Trophoblast cell (in vitro differentiated cells and primary cell): ENCODE data around the gene PJA1.
A peak's percentile ranks its signal among the peaks of the same experiment; 100 is the strongest.

ENCODE experiments used
- DNase-seq, 2 donors: peaks; one replicate each; pipeline ENCODE4 v3.0.0-alpha.2; 2016
- H2AFZ ChIP-seq: 2 replicates; pipeline ENCODE4 v1.6.1; 2013; ENCODE audit warnings: low read length, moderate library complexity, mild to moderate bottlenecking; ENCODE audit not compliant: insufficient read depth, poor library complexity
- H2AK5ac ChIP-seq: 2 replicates; pipeline ENCODE4 v1.6.1; 2013; ENCODE audit warnings: mild to moderate bottlenecking, low read length
- H2BK120ac ChIP-seq: 2 replicates; pipeline ENCODE4 v1.6.1; 2013; ENCODE audit warnings: low read length, mild to moderate bottlenecking, moderate library complexity; ENCODE audit not compliant: insufficient read depth, poor library complexity
- H2BK12ac ChIP-seq: 2 replicates; pipeline ENCODE4 v1.6.1; 2013; ENCODE audit warnings: mild to moderate bottlenecking, low read length, moderate library complexity
- H2BK5ac ChIP-seq: 2 replicates; pipeline ENCODE4 v1.6.1; 2013; ENCODE audit warnings: low read length, low read depth, moderate library complexity, mild to moderate bottlenecking; ENCODE audit not compliant: poor library complexity
- H3K14ac ChIP-seq: 2 replicates; pipeline ENCODE4 v1.6.1; 2013; ENCODE audit warnings: mild to moderate bottlenecking, low read length
- H3K18ac ChIP-seq: 2 replicates; pipeline ENCODE4 v1.6.1; 2013; ENCODE audit warnings: mild to moderate bottlenecking, low read length
- H3K23ac ChIP-seq: 2 replicates; pipeline ENCODE4 v1.6.1; 2013; ENCODE audit warnings: low read length
- H3K27ac ChIP-seq: 2 replicates; pipeline ENCODE4 v1.5.1; 2013; ENCODE audit warnings: low read depth, mild to moderate bottlenecking, inconsistent platforms, low read length, moderate library complexity
- H3K27me3 ChIP-seq: 2 replicates; pipeline ENCODE4 v1.6.1; 2013; ENCODE audit warnings: inconsistent platforms, mild to moderate bottlenecking, low read length, moderate library complexity; ENCODE audit not compliant: insufficient read depth
- H3K36me3 ChIP-seq, 2 experiments: 1 replicate in 1 of 2; 2 replicates in 1 of 2; pipeline ENCODE4 v1.6.1; 2013; ENCODE audit warnings: low read length in 2 of 2, mild to moderate bottlenecking in 2 of 2, moderate library complexity in 1 of 2; ENCODE audit not compliant: insufficient read depth in 2 of 2, control insufficient read depth in 1 of 2
- H3K4ac ChIP-seq: 2 replicates; pipeline ENCODE4 v1.6.1; 2013; ENCODE audit warnings: low read depth, mild to moderate bottlenecking, low read length, moderate library complexity
- H3K4me1 ChIP-seq, 2 experiments: 1 replicate in 1 of 2; 2 replicates in 1 of 2; pipeline ENCODE4 v1.6.1; 2013; ENCODE audit warnings: low read length in 2 of 2, mild to moderate bottlenecking in 2 of 2, moderate library complexity in 1 of 2; ENCODE audit not compliant: insufficient read depth in 2 of 2, control insufficient read depth in 1 of 2
- H3K4me2 ChIP-seq: 2 replicates; pipeline ENCODE4 v1.6.1; 2013; ENCODE audit warnings: inconsistent platforms, mild to moderate bottlenecking, low read length, moderate library complexity
- H3K4me3 ChIP-seq: 2 replicates; pipeline ENCODE4 v1.5.1; 2013; ENCODE audit warnings: mild to moderate bottlenecking, low read depth, low read length, inconsistent platforms
- H3K79me1 ChIP-seq: one replicate; pipeline ENCODE4 v1.6.1; 2013; ENCODE audit warnings: low read length
- H3K79me2 ChIP-seq: 2 replicates; pipeline ENCODE4 v1.6.1; 2013; ENCODE audit warnings: low read length, mild to moderate bottlenecking; ENCODE audit not compliant: control insufficient read depth, insufficient read depth, poor library complexity
- H3K9ac ChIP-seq: 2 replicates; pipeline ENCODE4 v1.6.1; 2013; ENCODE audit warnings: mild to moderate bottlenecking, low read length
- H3K9me3 ChIP-seq: 2 replicates; pipeline ENCODE4 v1.6.1; 2013; ENCODE audit warnings: low read depth, mild to moderate bottlenecking, control low read depth, inconsistent platforms, low read length; ENCODE audit not compliant: insufficient read depth
- H4K12ac ChIP-seq: 2 replicates; pipeline ENCODE4 v1.6.1; 2013; ENCODE audit warnings: low read depth, mild to moderate bottlenecking, low read length, moderate library complexity
- H4K8ac ChIP-seq: 2 replicates; pipeline ENCODE4 v1.6.1; 2013; ENCODE audit warnings: low read depth, mild to moderate bottlenecking, low read length, moderate library complexity
- H4K91ac ChIP-seq: one replicate; pipeline ENCODE4 v1.6.1; 2013; ENCODE audit warnings: low read depth, mild to moderate bottlenecking, low read length, moderate library complexity
- WGBS: extraction: QIAGEN DNeasy Blood & Tissue Kit; methylation state at CpG from one replicate; pipeline ENCODE4 v1.1.7; 2013; ENCODE audit warnings: missing lambda C conversion rate; ENCODE audit not compliant: insufficient read length, insufficient coverage; ENCODE audit errors: extremely low coverage; 5-methylcytosine and 5-hydroxymethylcytosine counted together

PJA1 gene

DNA sequence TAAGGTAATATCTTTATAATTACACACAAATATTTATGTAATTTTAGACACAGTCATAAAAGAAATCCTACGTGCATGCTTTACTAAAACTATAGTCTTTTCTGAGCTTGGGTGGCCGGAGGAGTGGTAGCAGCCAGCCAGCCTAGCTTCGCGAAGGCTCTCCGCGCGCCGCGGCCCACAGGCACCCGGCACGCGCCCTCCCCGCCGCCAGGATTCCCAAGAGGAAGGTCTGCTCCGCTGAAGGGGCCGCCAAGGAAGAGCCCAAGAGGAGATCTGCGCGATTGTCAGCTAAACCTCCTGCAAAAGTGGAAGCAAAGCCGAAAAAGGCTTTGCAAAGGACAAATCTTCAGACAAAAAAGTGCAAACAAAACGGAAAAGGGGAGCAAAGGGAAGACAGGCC, 8.7 kb upstream of the PJA1 start:
- H3K36me3 ChIP-seq, result no peaks in the 10 kb centered on the region
- no peak overlapping the region for H2BK120ac ChIP-seq
- no peak overlapping the region for H4K91ac ChIP-seq
- H3K79me2 ChIP-seq, result no peaks in the 10 kb centered on the region
- H3K79me1 ChIP-seq, result no peaks in the 10 kb centered on the region
- H3K4me1 ChIP-seq, result no peaks in the 10 kb centered on the region
- H3K4me2 ChIP-seq, result no peak overlapping the region
- H4K12ac ChIP-seq, result no peak overlapping the region
- no peaks in the 10 kb centered on the region for H3K27me3 ChIP-seq
- H3K9me3 ChIP-seq, result no peaks in the 10 kb centered on the region
- DNase-seq, result peak in 1 of 2 donors; percentile 39
- no peak overlapping the region for H3K18ac ChIP-seq
- H4K8ac ChIP-seq, result no peak overlapping the region
- H2BK5ac ChIP-seq, result no peak overlapping the region
- no peak overlapping the region for H3K9ac ChIP-seq
- H2BK12ac ChIP-seq, result no peak overlapping the region
- no peak overlapping the region for H3K14ac ChIP-seq
- WGBS, result no CpG with 5 or more reads among the region's 20 CpGs
- H3K27ac ChIP-seq, result no peak overlapping the region
- no peak overlapping the region for H3K4ac ChIP-seq
- no peak overlapping the region for H3K4me3 ChIP-seq
- H2AK5ac ChIP-seq, result no peak overlapping the region
- H2AFZ ChIP-seq, result no peak overlapping the region
- H3K23ac ChIP-seq, result no peak overlapping the region

DNA sequence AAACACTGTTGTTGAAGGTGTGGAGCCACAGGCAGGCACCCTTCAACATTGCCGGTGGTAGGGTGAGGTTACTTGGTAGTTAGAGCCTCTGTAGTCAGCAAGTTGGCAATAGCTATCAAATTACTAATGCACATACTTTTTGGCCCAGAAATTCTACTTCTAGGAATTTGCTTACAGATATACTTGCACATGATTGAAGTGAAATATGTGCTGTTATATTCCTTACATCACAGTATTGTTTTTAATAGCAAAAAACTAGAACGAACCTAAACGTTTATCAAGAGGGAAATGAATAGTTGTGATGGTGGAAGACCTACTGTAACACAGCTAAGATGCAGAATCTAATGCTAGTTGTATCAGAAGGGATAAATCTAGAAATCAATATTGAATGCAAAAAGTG, 7.7 kb upstream of the PJA1 start:
- Histone ChIP-seq H2BK12ac (no peak overlapping the region), H2BK5ac (no peak overlapping the region), H2AFZ (no peak overlapping the region), H3K79me2 (no peaks in the 10 kb centered on the region), H3K27ac (no peak overlapping the region), H3K23ac (no peak overlapping the region), H2BK120ac (no peak overlapping the region), H3K14ac (no peak overlapping the region), H4K12ac (no peak overlapping the region), H3K18ac (no peak overlapping the region), H3K4ac (no peak overlapping the region), H3K4me3 (no peak overlapping the region), H3K9me3 (no peaks in the 10 kb centered on the region), H4K91ac (no peak overlapping the region), H3K36me3 (no peaks in the 10 kb centered on the region), H3K4me1 (no peaks in the 10 kb centered on the region), H3K27me3 (no peaks in the 10 kb centered on the region), H3K79me1 (no peaks in the 10 kb centered on the region), H3K4me2 (no peak overlapping the region), H2AK5ac (no peak overlapping the region), H4K8ac (no peak overlapping the region), H3K9ac (no peak overlapping the region)
- no CpG with 5 or more reads among the region's 3 CpGs for WGBS
- peak in 1 of 2 donors; percentile 49 for DNase-seq

DNA sequence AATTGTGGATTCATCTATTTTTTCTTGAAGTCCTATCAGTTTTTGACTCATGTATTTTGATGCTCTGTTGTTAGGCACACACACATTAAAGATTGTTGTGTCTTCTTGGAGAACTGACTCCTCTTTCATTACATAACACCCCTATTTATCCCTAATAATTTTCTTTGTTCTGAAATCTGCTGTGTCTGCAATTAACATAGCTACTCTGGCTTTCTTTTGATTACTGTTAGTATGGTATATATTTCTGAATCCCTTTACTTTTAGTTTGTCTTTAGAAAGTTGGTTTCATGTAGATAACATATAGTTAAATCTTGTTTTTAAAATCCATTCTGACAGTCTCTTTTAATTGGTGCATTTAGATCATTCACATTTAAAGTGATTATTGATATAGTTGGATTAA, 5.1 kb upstream of the PJA1 start:
- no peak overlapping the region for H3K9ac ChIP-seq
- H2BK12ac ChIP-seq, result no peak overlapping the region
- H3K27ac ChIP-seq, result no peak overlapping the region
- no peaks in the 10 kb centered on the region for H3K27me3 ChIP-seq
- no peak overlapping the region for H2BK5ac ChIP-seq
- no peak overlapping the region for H2AFZ ChIP-seq
- H4K91ac ChIP-seq, result no peak overlapping the region
- H4K12ac ChIP-seq, result no peak overlapping the region
- no peak overlapping the region for H2BK120ac ChIP-seq
- H3K79me1 ChIP-seq, result no peaks in the 10 kb centered on the region
- no peak overlapping the region for H2AK5ac ChIP-seq
- H3K9me3 ChIP-seq, result no peaks in the 10 kb centered on the region
- no peak overlapping the region for H3K4me2 ChIP-seq
- no peak overlapping the region for H3K14ac ChIP-seq
- no peak overlapping the region for H3K4me3 ChIP-seq
- no peaks in the 10 kb centered on the region for H3K79me2 ChIP-seq
- no peaks in the 10 kb centered on the region for H3K36me3 ChIP-seq
- no peaks in the 10 kb centered on the region for H3K4me1 ChIP-seq
- no peak overlapping the region for H3K4ac ChIP-seq
- no peak for DNase-seq
- no peak overlapping the region for H4K8ac ChIP-seq
- no peak overlapping the region for H3K18ac ChIP-seq
- no peak overlapping the region for H3K23ac ChIP-seq

DNA sequence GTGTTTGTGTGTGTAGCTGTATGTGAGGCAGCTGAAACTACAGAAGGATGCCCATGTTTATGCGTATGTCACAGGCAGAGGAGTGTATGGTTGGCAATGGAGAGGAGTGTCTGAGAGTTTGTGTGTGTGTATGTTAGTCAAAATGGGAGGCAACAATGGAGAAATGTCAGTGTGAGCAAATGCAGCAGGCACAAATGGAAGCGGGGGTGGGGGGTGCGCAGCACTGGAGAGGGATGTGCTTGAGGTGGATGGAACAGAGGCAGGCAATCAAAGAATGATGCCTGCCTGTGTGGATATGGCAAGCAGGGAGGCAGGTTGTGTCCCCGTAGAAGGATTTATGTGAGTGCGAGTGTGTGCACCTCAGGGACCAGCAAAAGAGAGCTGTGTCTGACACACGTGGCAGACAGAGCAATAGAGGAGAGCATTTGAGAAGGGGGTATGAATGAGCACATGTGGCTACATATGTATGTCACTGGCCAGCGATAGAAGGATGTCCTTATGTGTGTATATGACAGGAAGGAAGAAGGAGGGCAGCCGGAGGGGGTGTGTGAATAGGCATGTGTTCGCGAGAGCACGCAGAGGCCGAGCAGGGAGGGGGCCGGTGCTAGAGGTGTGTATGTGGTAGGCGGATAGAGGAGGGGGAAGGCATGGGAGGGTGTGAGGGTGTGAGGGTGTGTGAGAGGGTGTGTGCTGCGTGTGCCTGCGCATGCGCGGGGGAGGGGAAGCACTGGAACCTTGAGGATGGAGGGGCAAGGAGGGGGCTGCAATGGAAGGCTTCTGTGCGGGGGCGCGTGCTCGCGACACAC, 1.1 kb downstream of the PJA1 start:
- Histone ChIP-seq H3K79me1 (peaks cover 5% of the 10 kb centered on the region), H3K18ac (no peak overlapping the region), H4K8ac (no peak overlapping the region), H3K4me1 (no peaks in the 10 kb centered on the region), H3K79me2 (peaks cover 4% of the 10 kb centered on the region), H3K4me3 (peak overlapping the region; percentile 15), H3K4ac (no peak overlapping the region), H2BK12ac (no peak overlapping the region), H3K9ac (no peak overlapping the region), H3K9me3 (no peaks in the 10 kb centered on the region), H3K23ac (no peak overlapping the region), H3K4me2 (peak overlapping the region; percentile 67), H2BK5ac (no peak overlapping the region), H2BK120ac (no peak overlapping the region), H3K14ac (no peak overlapping the region), H2AK5ac (no peak overlapping the region), H3K36me3 (peaks cover 18 to 19% of the 10 kb centered on the region in 2 experiments), H3K27ac (no peak overlapping the region), H4K91ac (no peak overlapping the region), H4K12ac (no peak overlapping the region), H2AFZ (no peak overlapping the region), H3K27me3 (no peaks in the 10 kb centered on the region)
- peak in 1 of 2 donors; percentile 6 for DNase-seq
- WGBS, result no CpG with 5 or more reads among the region's 23 CpGs
